Keratinocyte (primary cell): Measurements from ENCODE around the gene CCDC88A. TPM values are rescaled to one million over a fixed set of nuclear protein-coding genes. Genes with fewer than 3 reads are reported as not detected.

Experiments
- DNase-seq: peaks from one replicate; pipeline ENCODE4 v3.0.0-alpha.2; 2011; ENCODE audit warnings: low read depth, missing footprints, low spot score
- FAIRE-seq: peaks from 2 replicates; lab custom pipeline; 2011; peaks lifted over from hg19 to GRCh38; lab: Jason Lieb, UNC
- H2AFZ ChIP-seq: 2 replicates; pipeline ENCODE4 v1.6.0; 2012; ENCODE audit warnings: low read length, control low read depth, inconsistent platforms; ENCODE audit not compliant: control insufficient read depth
- H3K27ac ChIP-seq: 2 replicates; pipeline ENCODE4 v1.5.1; 2011; ENCODE audit warnings: low read length; ENCODE audit not compliant: control insufficient read depth, insufficient read depth
- H3K27me3 ChIP-seq: 3 replicates; pipeline ENCODE4 v1.6.0; 2011; ENCODE audit warnings: low read length; ENCODE audit not compliant: control insufficient read depth, insufficient read depth; ENCODE audit errors: extremely low read depth
- H3K36me3 ChIP-seq, 2 experiments: 2 replicates in 1 of 2; 3 replicates in 1 of 2; pipeline ENCODE4 v1.5.1; 2011; ENCODE audit warnings: low read length in 2 of 2, mild to moderate bottlenecking in 1 of 2; ENCODE audit not compliant: control insufficient read depth in 2 of 2, insufficient read depth in 2 of 2; ENCODE audit errors: extremely low read depth in 1 of 2
- H3K4me1 ChIP-seq: 3 replicates; pipeline ENCODE4 v1.5.1; 2011; ENCODE audit warnings: low read length; ENCODE audit not compliant: control insufficient read depth, insufficient read depth; ENCODE audit errors: extremely low read depth
- H3K4me2 ChIP-seq: 3 replicates; pipeline ENCODE4 v1.6.0; 2011; ENCODE audit warnings: low read depth, low read length; ENCODE audit not compliant: control insufficient read depth, insufficient read depth; ENCODE audit errors: extremely low read depth
- H3K4me3 ChIP-seq, 3 experiments: fragments of 200-600 bp in 1 of 3; sonication (generic) in 1 of 3; 2 replicates in 2 of 3; 3 replicates in 1 of 3; pipeline ENCODE4 v1.5.1; 2011 to 2016; ENCODE audit warnings: low read length in 3 of 3, mild to moderate bottlenecking in 3 of 3, control low read depth in 2 of 3, inconsistent platforms in 1 of 3, low read depth in 1 of 3, mixed read lengths in 1 of 3, mixed run types in 1 of 3, moderate library complexity in 1 of 3; ENCODE audit not compliant: control insufficient read depth in 2 of 3, insufficient read depth in 2 of 3; ENCODE audit errors: extremely low read depth in 1 of 3
- H3K79me2 ChIP-seq: 2 replicates; pipeline ENCODE4 v1.6.0; 2012; ENCODE audit warnings: low read length; ENCODE audit not compliant: control insufficient read depth, insufficient read depth
- H3K9ac ChIP-seq: 3 replicates; pipeline ENCODE4 v1.6.0; 2011; ENCODE audit warnings: low read length; ENCODE audit not compliant: control insufficient read depth, insufficient read depth; ENCODE audit errors: extremely low read depth
- H3K9me1 ChIP-seq: 3 replicates; pipeline ENCODE4 v1.6.0; 2011; ENCODE audit warnings: low read length; ENCODE audit not compliant: control insufficient read depth, insufficient read depth; ENCODE audit errors: extremely low read depth
- H3K9me3 ChIP-seq: 2 replicates; pipeline ENCODE4 v1.5.1; 2012; ENCODE audit warnings: low read depth, low read length; ENCODE audit not compliant: control insufficient read depth
- H4K20me1 ChIP-seq: 3 replicates; pipeline ENCODE4 v1.6.0; 2011; ENCODE audit warnings: low read length; ENCODE audit not compliant: control insufficient read depth, insufficient read depth; ENCODE audit errors: extremely low read depth
- CTCF ChIP-seq, 3 experiments: IDR thresholded peaks in 1 of 3; conservative IDR thresholded peaks in 1 of 3; optimal IDR thresholded peaks in 1 of 3; 2 replicates in 2 of 3; 3 replicates in 1 of 3; pipeline versions ENCODE3 to v1.5.1; 2011; ENCODE audit warnings: low read length in 3 of 3, mild to moderate bottlenecking in 3 of 3, moderate library complexity in 2 of 3, control low read depth in 1 of 3, inconsistent platforms in 1 of 3; ENCODE audit not compliant: insufficient read depth in 2 of 3; ENCODE audit errors: extremely low read depth in 1 of 3
- EZH2 ChIP-seq: IDR thresholded peaks from one replicate; pipeline ENCODE4 v1.6.1; 2012; ENCODE audit warnings: inconsistent platforms, mild to moderate bottlenecking, low read length, moderate library complexity
- dilution Hi-C: fragments of 300-500 bp; cut with MboI; formaldehyde crosslinking; loops from one replicate; pipeline ENCODE4 v1.7.0; 2020; ENCODE audit warnings: low sequenced_read_pairs; ENCODE audit not compliant: extremely low pct_ligation_motif_present
- polyA plus RNA-seq, 5 experiments: library from polyadenylated mRNA; depleted of rRNA in 3 of 5; stranded (reverse) in 3 of 5; stranded (forward) in 1 of 5; unstranded in 1 of 5; fragments of >200 nt; gene quantifications; 1 replicate in 1 of 5; 2 replicates in 3 of 5; 3 replicates in 1 of 5; pipeline versions ENCODE4 v1.2.1 to v1.2.3, GENCODE V29; 2011 to 2012; ENCODE audit warnings: missing spikeins in 2 of 5, low read depth in 1 of 5, low replicate concordance in 1 of 5

Gene CCDC88A
- polyA plus RNA-seq, 1 donor (not counting 4 experiments of a cell fraction or from before 2014, with no cell fraction given) = 21.3 TPM

GRCh38 chr2:55395724-55396605 lies 23.7 kb downstream of the CCDC88A start:
- DNase-seq = no peak
- TF ChIP-seq CTCF (optimal IDR thresholded peaks at IDR 0.05 in 1 of 3, IDR thresholded peaks at IDR 0.05 in 1 of 3, conservative IDR thresholded peaks at IDR 0.05 in 1 of 3; ENCODE audit: extremely low read depth in 1 of 3, insufficient read depth in 2 of 3, low read length in 3 of 3) = no peak
- TF ChIP-seq EZH2 = no peak
- FAIRE-seq = no peak
- H3K27me3 ChIP-seq = no peaks in the 10 kb centered on the region
- H3K9ac ChIP-seq = no peak overlapping the region
- H3K4me3 ChIP-seq = no peak overlapping the region
- no peaks in the 10 kb centered on the region for H3K9me3 ChIP-seq
- H3K9me1 ChIP-seq = no peaks in the 10 kb centered on the region
- dilution Hi-C loops = no loop called here
- no peak overlapping the region for H2AFZ ChIP-seq
- no peaks in the 10 kb centered on the region for H4K20me1 ChIP-seq
- H3K27ac ChIP-seq = no peak overlapping the region
- no peaks in the 10 kb centered on the region for H3K4me1 ChIP-seq
- H3K4me2 ChIP-seq = no peak overlapping the region
- no peaks in the 10 kb centered on the region for H3K36me3 ChIP-seq
- no peaks in the 10 kb centered on the region for H3K79me2 ChIP-seq

- no peaks in the 10 kb centered on the region for H3K9me3 ChIP-seq
- no peak overlapping the region for H3K4me2 ChIP-seq
- H3K9me1 ChIP-seq = no peaks in the 10 kb centered on the region
- no peak overlapping the region for H3K9ac ChIP-seq
- no peaks in the 10 kb centered on the region for H3K27me3 ChIP-seq
- H3K4me3 ChIP-seq = no peak overlapping the region
- H3K79me2 ChIP-seq = no peaks in the 10 kb centered on the region
- dilution Hi-C loops = no loop called here
- H3K4me1 ChIP-seq = no peaks in the 10 kb centered on the region
- TF ChIP-seq CTCF (optimal IDR thresholded peaks at IDR 0.05 in 1 of 3, IDR thresholded peaks at IDR 0.05 in 1 of 3, conservative IDR thresholded peaks at IDR 0.05 in 1 of 3; ENCODE audit: extremely low read depth in 1 of 3, insufficient read depth in 2 of 3, low read length in 3 of 3) (no peak), EZH2 (no peak)
- H2AFZ ChIP-seq = no peak overlapping the region
- no peak for DNase-seq
- no peak for FAIRE-seq
- H3K27ac ChIP-seq = no peak overlapping the region
- H3K36me3 ChIP-seq = no peaks in the 10 kb centered on the region
- H4K20me1 ChIP-seq = no peaks in the 10 kb centered on the region
These were observed 27.9 kb downstream of the CCDC88A start for GRCh38 chr2:55391615-55392242.
